ENCODE data around the gene LRRC1. TPM values are rescaled to one million over a fixed set of nuclear protein-coding genes. Genes with fewer than 3 reads are reported as not detected.

The LRRC1 gene
- total and polyA plus RNA-seq, 2 of the 8 experiments (the other 6 are each of a cell fraction or from before 2014, with no cell fraction given), result 6.7 to 15.9 TPM

GRCh38 chr6:53892707-53893106 lies 97.9 kb downstream of the LRRC1 start:
- FAIRE-seq, result peak; percentile 24
- Histone ChIP-seq H2BK20ac (ENCODE audit: low read length) (no peak overlapping the region), H3K27me3 (replicated peaks in 1 of 4; ENCODE audit: control insufficient read depth in 3 of 4, extremely low read depth in 1 of 4, insufficient read depth in 3 of 4, low read length in 3 of 4) (no peaks in the 10 kb centered on the region), H3K79me2 (ENCODE audit: control insufficient read depth in 1 of 2, insufficient read depth in 2 of 2, low read length in 2 of 2) (no peaks in the 10 kb centered on the region), H3K23ac (ENCODE audit: insufficient read length) (no peak overlapping the region), H4K8ac (ENCODE audit: extremely low read depth, insufficient read depth, low read length) (no peak overlapping the region), H3K4ac (replicated peaks; ENCODE audit: insufficient read length, low read depth, low read length) (no peak overlapping the region), H2BK120ac (replicated peaks; ENCODE audit: low read depth, low read length) (no peak overlapping the region), H4K5ac (ENCODE audit: insufficient read length, low read depth, low read length) (no peak overlapping the region), H3K4me3 (ENCODE audit: extremely low read depth in 1 of 4, insufficient read depth in 2 of 4, low read depth in 3 of 4, low read length in 4 of 4) (no peak overlapping the region), H3K4me1 (replicated peaks in 1 of 4; ENCODE audit: control insufficient read depth in 3 of 4, insufficient read depth in 4 of 4, low read length in 3 of 4) (peaks cover under 1 to 6% (median 2%) of the 10 kb centered on the region in 4 experiments; a peak in 4 of 7 replicates), H3K18ac (ENCODE audit: extremely low read depth, low read length) (no peak overlapping the region), H3K9me3 (ENCODE audit: insufficient read depth in 2 of 2, low read depth in 1 of 2, low read length in 1 of 2) (no peaks in the 10 kb centered on the region; a peak in 1 of 4 replicates), H2BK12ac (ENCODE audit: low read depth, low read length) (no peak overlapping the region), H2BK15ac (ENCODE audit: low read length) (no peak overlapping the region), H3K23me2 (ENCODE audit: low read depth, low read length) (no peaks in the 10 kb centered on the region), H4K20me1 (replicated peaks in 1 of 2; ENCODE audit: control insufficient read depth in 1 of 2, insufficient read depth in 2 of 2, low read length in 2 of 2) (no peaks in the 10 kb centered on the region), H3K14ac (ENCODE audit: insufficient read length) (no peak overlapping the region), H3K36me3 (ENCODE audit: control insufficient read depth in 2 of 4, insufficient read depth in 4 of 4, low read length in 3 of 4) (no peaks in the 10 kb centered on the region; a peak in 1 of 8 replicates), H3K27ac (ENCODE audit: low read depth, low read length) (no peak overlapping the region), H2BK5ac (ENCODE audit: low read depth, low read length) (no peak overlapping the region), H4K91ac (replicated peaks; ENCODE audit: insufficient read length, low read length) (no peak overlapping the region), H3K4me2 (ENCODE audit: insufficient read depth in 1 of 2, low read depth in 2 of 2, low read length in 2 of 2) (no peak overlapping the region), H3K56ac (replicated peaks; ENCODE audit: insufficient read length, low read depth, low read length) (no peak overlapping the region), H2AFZ (ENCODE audit: low read length) (no peak overlapping the region), H3K9ac (replicated peaks in 1 of 4; ENCODE audit: extremely low read depth in 1 of 4, low read depth in 3 of 4, low read length in 3 of 4) (no peak overlapping the region), H3K79me1 (ENCODE audit: low read depth, low read length) (no peaks in the 10 kb centered on the region), H2AK5ac (ENCODE audit: low read depth, low read length) (no peak overlapping the region)
- ChIA-PET POLR2A (ENCODE audit: partially characterized antibody) (no interaction called here), CTCF (ENCODE audit: partially characterized antibody) (interaction anchor here (1.5 to 1.6 kb wide), 3 partner anchors 12 to 63 kb away, joined by 4 to 6 read pairs (median 4); no protein-coding TSS in a partner anchor)
- 100% methylated on average over 1 of the region's 1 CpG; no CpG with 5 or more reads in 1 of the 2 experiments for WGBS, 2 experiments (ENCODE audit: extremely low coverage in 1 of 2, insufficient coverage in 1 of 2, insufficient read length in 1 of 2, insufficient replicate concordance in 2 of 2, low coverage in 1 of 2, low lambda C conversion rate in 2 of 2, missing lambda C conversion rate in 1 of 2)
- DNase-seq (ENCODE audit: low read depth in 1 of 2, low spot score in 2 of 2), result no peak
- TF ChIP-seq, protein P1, sequence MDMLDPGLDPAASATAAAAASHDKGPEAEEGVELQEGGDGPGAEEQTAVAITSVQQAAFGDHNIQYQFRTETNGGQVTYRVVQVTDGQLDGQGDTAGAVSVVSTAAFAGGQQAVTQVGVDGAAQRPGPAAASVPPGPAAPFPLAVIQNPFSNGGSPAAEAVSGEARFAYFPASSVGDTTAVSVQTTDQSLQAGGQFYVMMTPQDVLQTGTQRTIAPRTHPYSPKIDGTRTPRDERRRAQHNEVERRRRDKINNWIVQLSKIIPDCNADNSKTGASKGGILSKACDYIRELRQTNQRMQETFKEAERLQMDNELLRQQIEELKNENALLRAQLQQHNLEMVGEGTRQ (IDR thresholded peaks at IDR 0.05; ENCODE audit: low read length), result no peak
- TF ChIP-seq RNF2 (IDR thresholded peaks at IDR 0.05; ENCODE audit: borderline replicate concordance, low read depth, low read length, missing control alignments, poor library complexity, severe bottlenecking) (no peak), NANOG (IDR thresholded peaks at IDR 0.05; ENCODE audit: insufficient read depth, low read depth, low read length, poor library complexity, severe bottlenecking) (no peak), SP4 (IDR thresholded peaks at IDR 0.05; ENCODE audit: low read length) (no peak), ATF2 (IDR thresholded peaks at IDR 0.05; ENCODE audit: low read length) (no peak), BRCA1 (IDR thresholded peaks at IDR 0.05; ENCODE audit: low read depth, low read length) (no peak), SIRT6 (IDR thresholded peaks at IDR 0.05; ENCODE audit: low read length) (no peak), CHD2 (IDR thresholded peaks at IDR 0.05; ENCODE audit: low read length) (no peak), RBBP5 (IDR thresholded peaks at IDR 0.05; ENCODE audit: borderline replicate concordance, low read depth, low read length) (no peak), CREB1 (IDR thresholded peaks at IDR 0.05) (no peak), MAFK (IDR thresholded peaks at IDR 0.05; ENCODE audit: low read depth, low read length) (no peak), HDAC6 (IDR thresholded peaks at IDR 0.05; ENCODE audit: low read depth, low read length) (no peak)
